Lower lobe of right lung (tissue), 2 donors: Measurements from ENCODE around the gene AFF3. TPM values are rescaled to one million over a fixed set of nuclear protein-coding genes. Genes with fewer than 3 reads are reported as not detected.

Source experiments
- ATAC-seq, 2 donors: fragments of 200-7000 bp; cut with Tn5 transposase; one replicate each; pipeline ENCODE4 v1.9.1; 2020 to 2022; ENCODE audit warnings: mild to moderate bottlenecking in 2 of 2, moderate library complexity in 2 of 2
- DNase-seq: peaks from one replicate; pipeline ENCODE4 v3.0.0-alpha.2; 2020
- H3K27ac ChIP-seq: fragments of 200-600 bp; one replicate; pipeline ENCODE4 v1.8.0; 2022
- H3K27me3 ChIP-seq: fragments of 200-600 bp; one replicate; pipeline ENCODE4 v1.8.0; 2022; ENCODE audit warnings: low read depth
- H3K36me3 ChIP-seq: fragments of 200-600 bp; one replicate; pipeline ENCODE4 v1.8.0; 2022; ENCODE audit warnings: mild to moderate bottlenecking
- H3K4me1 ChIP-seq: fragments of 200-600 bp; one replicate; pipeline ENCODE4 v1.8.0; 2022
- H3K4me3 ChIP-seq: fragments of 200-600 bp; one replicate; pipeline ENCODE4 v1.8.0; 2022; ENCODE audit warnings: mild to moderate bottlenecking
- H3K9me3 ChIP-seq: fragments of 200-600 bp; one replicate; pipeline ENCODE4 v1.8.0; 2022
- intact Hi-C: fragments of 100-400 bp; cut with DNase I; formaldehyde crosslinking; loops from one replicate; pipeline ENCODE4 v1.11.0; 2022
- total RNA-seq: library from RNA; stranded (reverse); fragmentation: NEBNext Ultra II Directional; extraction: Animal tissue kit (Norgen Biotek cat#: 25700); gene quantifications from one replicate; pipeline ENCODE4 v1.2.1, GENCODE V29; 2021
- TF ChIP-seq, protein P1 (sequence below): fragments of 200-600 bp; IDR thresholded peaks from one replicate; pipeline ENCODE4 v1.8.0; 2022; ENCODE audit warnings: antibody characterized with exemption, mild to moderate bottlenecking
- donor health status: DM: no; HTN: yes; CAD: no; lungs with severe emphysema.

Gene AFF3
- total RNA-seq, 1 donor from 2014 or later, result 57.3 TPM

DNA sequence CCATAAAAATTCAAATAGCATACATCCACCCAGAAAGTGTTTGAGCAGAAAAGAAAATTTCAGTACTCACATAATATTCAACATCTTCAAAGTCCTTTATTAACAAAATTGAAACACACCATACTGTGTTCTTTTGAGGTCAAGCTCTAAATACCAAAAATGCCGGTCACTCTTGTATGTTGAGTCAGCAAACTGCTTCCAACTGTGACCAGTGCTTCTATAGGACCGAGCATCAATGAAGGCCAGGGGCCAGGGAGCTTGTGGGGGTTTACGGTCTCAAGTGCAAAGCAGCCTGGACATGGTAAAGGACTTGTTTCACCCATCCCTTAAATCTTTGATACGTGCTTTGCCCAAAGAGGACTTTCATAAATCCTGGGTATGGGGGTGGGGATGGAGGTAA, 539.9 kb downstream of the AFF3 start:
- Histone ChIP-seq H3K4me1 (no peaks in the 10 kb centered on the region), H3K9me3 (no peaks in the 10 kb centered on the region), H3K36me3 (peaks cover 6% of the 10 kb centered on the region), H3K4me3 (no peak overlapping the region), H3K27ac (no peak overlapping the region), H3K27me3 (no peaks in the 10 kb centered on the region)
- ATAC-seq (no peak), DNase-seq (no peak)
- TF ChIP-seq, protein P1, sequence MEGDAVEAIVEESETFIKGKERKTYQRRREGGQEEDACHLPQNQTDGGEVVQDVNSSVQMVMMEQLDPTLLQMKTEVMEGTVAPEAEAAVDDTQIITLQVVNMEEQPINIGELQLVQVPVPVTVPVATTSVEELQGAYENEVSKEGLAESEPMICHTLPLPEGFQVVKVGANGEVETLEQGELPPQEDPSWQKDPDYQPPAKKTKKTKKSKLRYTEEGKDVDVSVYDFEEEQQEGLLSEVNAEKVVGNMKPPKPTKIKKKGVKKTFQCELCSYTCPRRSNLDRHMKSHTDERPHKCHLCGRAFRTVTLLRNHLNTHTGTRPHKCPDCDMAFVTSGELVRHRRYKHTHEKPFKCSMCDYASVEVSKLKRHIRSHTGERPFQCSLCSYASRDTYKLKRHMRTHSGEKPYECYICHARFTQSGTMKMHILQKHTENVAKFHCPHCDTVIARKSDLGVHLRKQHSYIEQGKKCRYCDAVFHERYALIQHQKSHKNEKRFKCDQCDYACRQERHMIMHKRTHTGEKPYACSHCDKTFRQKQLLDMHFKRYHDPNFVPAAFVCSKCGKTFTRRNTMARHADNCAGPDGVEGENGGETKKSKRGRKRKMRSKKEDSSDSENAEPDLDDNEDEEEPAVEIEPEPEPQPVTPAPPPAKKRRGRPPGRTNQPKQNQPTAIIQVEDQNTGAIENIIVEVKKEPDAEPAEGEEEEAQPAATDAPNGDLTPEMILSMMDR, result no peak
- intact Hi-C loops, result no loop called here

DNA sequence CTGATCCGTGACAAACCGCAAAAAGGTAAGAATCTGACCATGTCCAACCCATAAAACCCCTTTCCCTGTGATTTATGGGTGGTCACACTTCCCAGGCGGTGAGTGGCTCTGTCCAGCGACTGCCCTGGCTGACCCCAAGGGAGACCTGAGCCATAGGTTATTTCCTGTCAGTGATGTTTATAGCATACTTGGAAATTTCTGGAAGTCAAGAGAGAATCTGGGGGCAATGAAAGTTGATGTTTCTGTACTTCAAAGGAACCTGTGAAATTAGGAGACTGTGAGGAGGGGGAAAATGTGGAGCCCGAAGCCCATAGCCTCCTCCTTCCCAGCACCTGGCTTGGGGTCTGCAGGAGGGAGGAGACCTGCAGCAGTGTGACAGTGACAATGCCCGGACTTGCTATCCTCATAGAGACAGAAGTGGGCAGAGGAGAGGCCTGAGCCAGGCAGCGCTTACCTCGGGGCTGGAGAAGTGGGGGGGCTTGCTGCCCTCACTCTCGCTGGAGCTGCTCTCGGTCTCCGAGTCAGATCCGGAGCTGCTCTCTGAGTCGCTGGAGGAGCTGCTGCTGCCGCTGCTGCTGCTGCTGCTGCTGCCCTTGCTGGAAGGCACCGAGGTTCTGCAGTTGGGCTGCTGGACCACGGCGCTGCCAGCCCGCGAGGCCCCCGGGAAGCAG, 541.3 kb downstream of the AFF3 start:
- no peak for DNase-seq
- Histone ChIP-seq H3K9me3 (no peaks in the 10 kb centered on the region), H3K27me3 (no peaks in the 10 kb centered on the region), H3K36me3 (peaks cover 6% of the 10 kb centered on the region), H3K4me1 (no peaks in the 10 kb centered on the region), H3K4me3 (no peak overlapping the region), H3K27ac (no peak overlapping the region)
- intact Hi-C loops, result no loop called here
- TF ChIP-seq, protein P1, result no peak
- no peak for ATAC-seq

DNA sequence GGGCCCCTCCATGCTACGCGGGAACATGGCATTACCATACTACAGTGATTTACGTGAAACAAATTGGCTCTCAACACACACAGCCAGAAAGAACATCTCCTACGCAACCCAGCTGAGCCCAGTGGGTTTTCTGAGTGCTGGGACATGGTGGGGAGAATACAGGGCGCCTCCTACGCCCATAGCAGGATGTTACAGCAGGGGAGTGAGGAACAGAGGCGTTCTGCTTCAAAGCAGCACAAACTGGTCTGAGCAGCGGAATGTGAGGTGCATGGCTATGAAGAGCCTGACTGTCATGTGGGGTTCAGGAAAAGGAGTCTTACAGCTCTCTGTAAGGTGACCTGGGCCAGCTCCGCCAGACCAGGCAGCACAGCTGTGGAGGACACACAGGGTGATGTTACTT, 543.9 kb downstream of the AFF3 start:
- no peaks in the 10 kb centered on the region for H3K27me3 ChIP-seq
- intact Hi-C loops, result no loop called here
- ATAC-seq, result no peak
- TF ChIP-seq, protein P1, result no peak
- H3K27ac ChIP-seq, result no peak overlapping the region
- DNase-seq, result no peak
- no peak overlapping the region for H3K4me3 ChIP-seq
- H3K36me3 ChIP-seq, result peaks cover 8% of the 10 kb centered on the region
- H3K9me3 ChIP-seq, result no peaks in the 10 kb centered on the region
- H3K4me1 ChIP-seq, result no peaks in the 10 kb centered on the region

DNA sequence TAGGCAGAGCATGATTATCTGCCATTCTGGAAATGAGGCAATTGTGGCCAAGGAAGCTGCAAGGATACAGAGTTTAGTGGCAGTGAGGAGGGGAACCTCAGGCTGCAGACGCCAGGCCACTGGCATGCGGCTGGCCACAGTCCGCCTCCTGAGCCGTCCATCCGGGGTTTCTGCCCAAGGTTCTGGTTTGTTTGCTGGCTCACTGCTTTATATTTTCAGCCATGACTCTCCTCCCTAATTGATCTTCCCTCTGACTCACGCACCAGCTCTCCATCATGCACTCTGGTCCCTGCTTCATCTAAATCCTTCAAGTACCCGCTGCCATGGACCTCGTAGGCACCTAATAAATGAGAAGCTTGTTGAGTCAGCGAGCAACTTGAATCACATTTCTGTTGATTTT, 544.8 kb downstream of the AFF3 start:
- intact Hi-C loops, result no loop called here
- H3K27ac ChIP-seq, result no peak overlapping the region
- H3K4me1 ChIP-seq, result no peaks in the 10 kb centered on the region
- H3K4me3 ChIP-seq, result no peak overlapping the region
- DNase-seq (no peak), ATAC-seq (no peak)
- H3K36me3 ChIP-seq, result peaks cover 13% of the 10 kb centered on the region
- TF ChIP-seq, protein P1, result no peak
- H3K9me3 ChIP-seq, result no peaks in the 10 kb centered on the region
- H3K27me3 ChIP-seq, result no peaks in the 10 kb centered on the region

DNA sequence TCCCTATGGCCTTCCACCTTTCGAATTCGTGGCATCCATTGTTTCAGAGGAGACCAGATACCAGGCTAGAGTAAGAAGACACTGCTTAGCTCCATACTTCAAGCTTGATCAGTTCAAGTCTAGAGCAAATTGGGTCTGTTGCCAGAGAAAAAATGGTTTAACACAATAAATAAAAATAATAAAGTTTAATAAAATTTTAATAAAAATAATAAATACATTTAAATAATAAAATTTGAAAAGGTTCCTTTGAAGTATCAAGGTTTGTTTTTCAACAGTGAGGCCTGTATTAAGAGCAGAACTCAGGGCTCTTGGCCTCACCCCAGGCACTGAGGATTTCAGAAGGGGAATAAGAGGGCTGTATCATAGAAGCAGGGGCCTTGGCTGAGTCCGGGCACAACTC, 547.0 kb downstream of the AFF3 start:
- Histone ChIP-seq H3K4me3 (no peak overlapping the region), H3K27ac (no peak overlapping the region), H3K4me1 (no peaks in the 10 kb centered on the region), H3K27me3 (no peaks in the 10 kb centered on the region), H3K9me3 (no peaks in the 10 kb centered on the region), H3K36me3 (peaks cover 13% of the 10 kb centered on the region)
- TF ChIP-seq, protein P1, result no peak
- no peak for ATAC-seq
- intact Hi-C loops, result no loop called here
- DNase-seq, result no peak
